RWPE1 (cell line): ENCODE measurements around the gene KRTCAP2.

Source experiments
- CTCF ChIA-PET: fragments of 350-600 bp; sonication (Branson Sonifier 250); formaldehyde crosslinking; extraction: SDS; loops from one replicate; lab custom pipeline; 2021; lab: Yijun Ruan, JAX
- POLR2A ChIA-PET: fragments of 400-600 bp; formaldehyde crosslinking; extraction: SDS; loops from one replicate; lab custom pipeline; 2020; ENCODE audit warnings: antibody characterized with exemption; ENCODE audit not compliant: low non-redundant PET; lab: Yijun Ruan, JAX
- DNase-seq: peaks from one replicate; pipeline ENCODE4 v3.0.0; 2012; ENCODE audit warnings: low spot score
- H3K27ac ChIP-seq: fragments of 450-650 bp; 2 replicates; pipeline ENCODE4 v1.5.1; 2017
- CTCF ChIP-seq: fragments of 450-650 bp; conservative IDR thresholded peaks from 2 replicates; pipeline ENCODE4 v1.5.1; 2017; ENCODE audit warnings: low read depth, mild to moderate bottlenecking

Gene KRTCAP2

GRCh38 chr1:155174324-155175280, 1.5 kb upstream of the KRTCAP2 start:
- H3K27ac ChIP-seq, result peak overlapping the region; percentile 87
- no peak for DNase-seq
- ChIA-PET CTCF (interaction anchor here (0.7 to 2.7 kb wide), 5 partner anchors 19 to 173 kb away, joined by 3 to 25 read pairs (median 3); no protein-coding TSS in a partner anchor), POLR2A (no interaction called here)
- TF ChIP-seq CTCF, result no peak

- ChIA-PET CTCF (interaction anchor here (0.6 to 3.7 kb wide), 13 partner anchors 19 to 173 kb away, joined by 3 to 26 read pairs (median 5); partner anchors contain the start of gene EFNA3), POLR2A (interaction anchor here (0.6 to 1.1 kb wide), 2 partner anchors 39 to 43 kb away, joined by 3 to 7 read pairs; no protein-coding TSS in a partner anchor)
- DNase-seq, result peak; percentile 54
- peak within 1 kb of the TSS; percentile 87 for H3K27ac ChIP-seq
- TF ChIP-seq CTCF, result peak; percentile 65; the same call in 1 of the 2 replicates
These were observed 597 bp upstream of the KRTCAP2 start, which contains the start of gene TRIM46 for GRCh38 chr1:155173478-155174323. TRIM46 (plus strand) TSS chr1:155173849; CDS start chr1:155173967, 118 bp downstream.

- ChIA-PET CTCF (interaction anchor here (0.7 to 3.7 kb wide), 9 partner anchors 16 to 93 kb away, joined by 3 to 26 read pairs (median 6); partner anchors contain the start of gene EFNA3), POLR2A (interaction anchor here (1.1 kb wide), 1 partner anchor 37 kb away, joined by 7 read pairs; no protein-coding TSS in a partner anchor)
- no peak for DNase-seq
- no peak for TF ChIP-seq CTCF
- H3K27ac ChIP-seq, result peak overlapping the region; percentile 87
These were observed 1.0 kb downstream of the KRTCAP2 start for GRCh38 chr1:155171836-155172731.

- no peak overlapping the region for H3K27ac ChIP-seq
- no peak for DNase-seq
- no peak for TF ChIP-seq CTCF
- POLR2A ChIA-PET, result interaction anchor here (0.6 kb wide), 1 partner anchor 28 kb away, joined by 4 read pairs; no protein-coding TSS in a partner anchor
- CTCF ChIA-PET, result interaction anchor here (2.5 to 3.7 kb wide), 2 partner anchors 79 to 85 kb away, joined by 17 to 21 read pairs; no protein-coding TSS in a partner anchor
These were observed 2.3 kb downstream of the KRTCAP2 start for GRCh38 chr1:155170806-155171205.

GRCh38 chr1:155170101-155170785, 2.9 kb downstream of the KRTCAP2 start:
- no peak overlapping the region for H3K27ac ChIP-seq
- POLR2A ChIA-PET, result interaction anchor here (0.6 kb wide), 1 partner anchor 28 kb away, joined by 4 read pairs; no protein-coding TSS in a partner anchor
- TF ChIP-seq CTCF, result no peak
- CTCF ChIA-PET, result interaction anchor here (2.5 to 3.7 kb wide), 2 partner anchors 79 to 85 kb away, joined by 17 to 21 read pairs; no protein-coding TSS in a partner anchor
- no peak for DNase-seq
